Measurements from ENCODE around the gene PRKAG2.

The PRKAG2 gene

GRCh38 chr7:151506901-151507382, 370.0 kb downstream of the PRKAG2 start:
- in situ Hi-C loops (cut with MboI; ENCODE audit: low sequenced_read_pairs), result no loop called here

Data from HL-60/S4 treated with phorbol 12-myristate 13-acetate at 8.2 ng/mL for 4 days and 3 days (cell line).